Measurements from ENCODE around the gene PPP1R1C. TPM values are rescaled to one million over a fixed set of nuclear protein-coding genes. Genes with fewer than 3 reads are reported as not detected.

PPP1R1C gene
- total and polyA plus RNA-seq, 2 of the 13 experiments (the other 11 are each of a cell fraction or from before 2014, with no cell fraction given), result 1.5 to 3.5 TPM

GRCh38 chr2:182117196-182117595, 131.5 kb downstream of the PPP1R1C start:
- BruUV-seq (replicated peaks), result no TSS peak
- POLR2A ChIA-PET, result no interaction called here
- no peak overlapping the region for H3K4me2 ChIP-seq (ENCODE audit: low read depth, low read length)
- DNase-seq (ENCODE audit: low spot score) (no peak), ATAC-seq (no peak), FAIRE-seq (no peak)
- in situ Hi-C loops (cut with HindIII; ENCODE audit: extremely low pct_ligation_motif_present, low pct_unique_long_range_greater_than_20kb), result no loop called here
- H3K9me3 ChIP-seq (ENCODE audit: low read length), result no peaks in the 10 kb centered on the region
- no peaks in the 10 kb centered on the region for H4K20me1 ChIP-seq (ENCODE audit: insufficient read depth, low read length)
- WGBS (ENCODE audit: low lambda C conversion rate), result 79% methylated on average over 1 of the region's 1 CpG
- CTCF ChIA-PET (ENCODE audit: low intra/inter-chr PET ratio, low total read pairs), result no interaction called here
- no peak overlapping the region for H3K27ac ChIP-seq (ENCODE audit: extremely low read length, insufficient read depth, low read length)
- H3K79me2 ChIP-seq (ENCODE audit: insufficient read depth, low read length), result no peaks in the 10 kb centered on the region
- no peak for TF ChIP-seq ZNF563 (CRISPR knock-in tag; IDR thresholded peaks at IDR 0.05)
- no peak overlapping the region for H3K4me3 ChIP-seq (replicated peaks in 1 of 3; ENCODE audit: insufficient read depth in 1 of 3, low read depth in 2 of 3, low read length in 3 of 3)
- no peaks in the 10 kb centered on the region for H3K4me1 ChIP-seq (ENCODE audit: insufficient read depth, low read length)
- H2AFZ ChIP-seq (ENCODE audit: low read length), result no peak overlapping the region
- no peaks in the 10 kb centered on the region for H3K36me3 ChIP-seq (replicated peaks in 1 of 2; ENCODE audit: control insufficient read depth in 1 of 2, insufficient read depth in 2 of 2, low read length in 2 of 2)
- no peaks in the 10 kb centered on the region for H3K27me3 ChIP-seq (ENCODE audit: control insufficient read depth in 1 of 2, insufficient read depth in 2 of 2, low read length in 2 of 2)
- H3K9ac ChIP-seq (ENCODE audit: insufficient read depth, low read depth, low read length), result no peak overlapping the region
- intact Hi-C loops (cut with micrococcal nuclease; ENCODE audit: unreplicated experiment), result no loop called here

GRCh38 chr2:182128821-182129707, 143.4 kb downstream of the PPP1R1C start:
- ChIA-PET POLR2A (no interaction called here), CTCF (ENCODE audit: low intra/inter-chr PET ratio, low total read pairs) (no interaction called here)
- H3K4me3 ChIP-seq (replicated peaks in 1 of 3; ENCODE audit: insufficient read depth in 1 of 3, low read depth in 2 of 3, low read length in 3 of 3), result no peak overlapping the region
- in situ Hi-C loops (cut with HindIII; ENCODE audit: extremely low pct_ligation_motif_present, low pct_unique_long_range_greater_than_20kb) (no loop called here), intact Hi-C loops (cut with micrococcal nuclease; ENCODE audit: unreplicated experiment) (no loop called here)
- H4K20me1 ChIP-seq (ENCODE audit: insufficient read depth, low read length), result no peaks in the 10 kb centered on the region
- H3K27ac ChIP-seq (ENCODE audit: extremely low read length, insufficient read depth, low read length), result no peak overlapping the region
- no peaks in the 10 kb centered on the region for H3K36me3 ChIP-seq (replicated peaks in 1 of 2; ENCODE audit: control insufficient read depth in 1 of 2, insufficient read depth in 2 of 2, low read length in 2 of 2)
- H3K27me3 ChIP-seq (ENCODE audit: control insufficient read depth in 1 of 2, insufficient read depth in 2 of 2, low read length in 2 of 2), result no peaks in the 10 kb centered on the region
- H3K4me1 ChIP-seq (ENCODE audit: insufficient read depth, low read length), result no peaks in the 10 kb centered on the region
- WGBS (ENCODE audit: low lambda C conversion rate), result 18% methylated on average over 3 of the region's 3 CpGs
- no peak overlapping the region for H2AFZ ChIP-seq (ENCODE audit: low read length)
- no peak overlapping the region for H3K4me2 ChIP-seq (ENCODE audit: low read depth, low read length)
- ATAC-seq, result no peak
- FAIRE-seq, result no peak
- H3K9me3 ChIP-seq (ENCODE audit: low read length), result no peaks in the 10 kb centered on the region
- no peak overlapping the region for H3K9ac ChIP-seq (ENCODE audit: insufficient read depth, low read depth, low read length)
- BruUV-seq (replicated peaks), result no TSS peak
- DNase-seq (ENCODE audit: low spot score), result no peak
- H3K79me2 ChIP-seq (ENCODE audit: insufficient read depth, low read length), result no peaks in the 10 kb centered on the region
- TF ChIP-seq SKIL (CRISPR knock-in tag; IDR thresholded peaks at IDR 0.05; ENCODE audit: borderline replicate concordance) (no peak), ZSCAN5A (CRISPR knock-in tag; IDR thresholded peaks at IDR 0.05; ENCODE audit: borderline replicate concordance) (no peak), ZNF234 (CRISPR knock-in tag; conservative IDR thresholded peaks at IDR 0.05) (no peak), ZNF20 (CRISPR knock-in tag; IDR thresholded peaks at IDR 0.05) (no peak), HNRNPL (IDR thresholded peaks at IDR 0.05; ENCODE audit: low read depth, low read length) (no peak), ZNF44 (CRISPR knock-in tag; IDR thresholded peaks at IDR 0.05) (no peak), ATF2 (CRISPR knock-in tag; IDR thresholded peaks at IDR 0.05) (no peak), PTBP1 (IDR thresholded peaks at IDR 0.05; ENCODE audit: low read depth, low read length, poor library complexity, severe bottlenecking) (no peak), SMYD3 (CRISPR knock-in tag; IDR thresholded peaks at IDR 0.05) (no peak), BRF2 (CRISPR knock-in tag; IDR thresholded peaks at IDR 0.05) (no peak)
